Amygdala (tissue), 56 donors: Measurements from ENCODE around the gene IMMP2L.
A peak's percentile ranks its signal among the peaks of the same experiment; 100 is the strongest.
"Not testable (repeated sequence)": the region's sequence is repeated elsewhere in the genome, so short reads cannot be mapped to it uniquely, and the experiment has no call there.

ENCODE experiments used
- DNase-seq, 56 donors: peaks; one replicate each; lab custom pipeline; 2025; lab: John Stamatoyannopoulos, UW

The IMMP2L gene

DNA sequence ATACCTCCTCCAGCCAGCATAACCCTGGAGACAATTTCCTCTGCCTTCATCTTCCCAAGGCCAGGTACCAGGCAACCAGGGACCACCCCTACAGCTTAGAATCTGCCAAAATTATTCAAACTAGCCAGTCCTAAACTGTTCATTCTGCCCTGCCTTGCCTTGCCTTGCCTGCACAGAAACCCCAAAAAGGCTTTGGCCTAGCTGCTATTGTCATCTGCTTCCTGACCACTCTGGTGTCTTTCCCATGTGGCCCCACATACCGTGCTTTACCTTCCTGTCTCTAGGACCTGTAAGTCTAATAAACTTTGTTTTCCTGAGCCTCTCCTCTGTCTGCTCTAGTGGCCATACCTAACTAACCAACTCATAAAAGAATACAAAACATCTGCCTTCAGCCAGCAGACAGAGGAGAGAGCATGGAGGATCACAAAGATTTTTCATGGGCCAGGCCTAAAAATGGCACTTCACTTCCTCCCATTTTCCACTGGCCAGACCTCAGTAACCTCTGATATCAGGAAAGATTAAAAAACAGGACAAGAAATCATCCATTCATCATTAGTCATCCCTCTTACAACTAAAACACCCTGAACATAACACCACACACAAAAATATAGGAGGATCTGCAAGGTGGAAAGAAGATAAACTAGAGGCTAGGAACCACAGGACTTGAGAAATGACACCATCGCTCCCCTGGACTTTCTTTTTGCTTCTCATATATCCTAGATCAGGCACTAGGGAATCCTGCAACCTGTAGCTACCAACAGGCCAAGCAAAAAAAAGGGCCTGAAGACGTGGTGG lies 51.5 kb downstream of the IMMP2L start:
- no peak for DNase-seq

DNA sequence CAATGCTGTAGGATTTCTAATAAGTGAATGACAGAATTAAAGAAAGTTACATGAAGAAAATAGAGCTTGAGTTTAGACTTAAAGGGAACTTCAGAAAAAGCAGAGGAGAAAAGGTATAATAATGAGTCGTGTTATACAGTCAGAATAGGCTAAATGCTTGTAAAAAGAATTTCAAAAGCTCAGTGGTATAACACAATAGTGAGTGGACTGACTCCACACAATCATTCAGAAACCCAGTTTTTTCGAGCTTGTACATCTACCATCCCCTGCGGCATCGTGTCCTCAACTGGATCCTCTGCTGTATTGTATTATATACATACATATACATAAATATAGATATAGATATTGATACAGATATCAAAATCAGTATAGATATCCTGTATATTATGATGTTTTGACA lies 52.2 kb downstream of the IMMP2L start:
- DNase-seq: no peak

DNA sequence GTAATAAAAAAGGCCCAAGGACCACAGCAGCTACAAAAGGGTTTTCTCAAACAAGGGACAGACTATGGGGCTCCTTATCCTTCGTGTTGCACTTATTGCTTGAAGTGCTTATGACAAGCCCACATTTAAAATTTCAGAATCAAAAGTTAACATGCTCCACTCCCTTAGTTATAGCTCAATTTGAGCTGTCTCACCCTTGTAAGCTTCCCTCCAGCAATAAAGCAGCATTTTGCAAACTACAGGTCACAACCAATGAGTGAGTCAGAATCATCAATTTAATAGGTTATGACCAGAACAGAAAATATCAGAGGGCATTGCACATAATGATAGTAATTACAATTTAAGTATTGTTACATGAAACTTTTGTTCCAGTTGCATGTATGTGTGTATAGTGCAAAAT lies 53.0 kb downstream of the IMMP2L start:
- DNase-seq: no peak

DNA sequence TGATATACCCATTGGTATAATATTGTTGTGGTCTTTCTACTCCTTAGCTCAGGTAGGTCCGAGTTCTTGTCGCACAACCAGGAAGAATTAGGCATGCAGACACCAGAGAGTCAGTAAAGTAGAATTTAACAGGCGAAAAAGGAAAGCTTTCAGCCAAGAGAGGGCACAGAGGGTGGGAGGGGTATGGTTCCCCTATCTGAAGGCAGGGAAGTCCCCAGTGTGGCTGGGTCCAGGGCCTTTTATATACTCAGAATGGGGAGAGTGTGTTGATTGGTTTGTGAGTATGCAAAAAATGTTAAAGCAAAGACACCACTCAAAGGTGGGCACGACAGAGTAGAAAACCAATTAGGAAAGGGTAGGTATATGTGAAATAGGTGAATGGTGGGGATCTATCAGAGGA lies 53.9 kb downstream of the IMMP2L start:
- no peak for DNase-seq

DNA sequence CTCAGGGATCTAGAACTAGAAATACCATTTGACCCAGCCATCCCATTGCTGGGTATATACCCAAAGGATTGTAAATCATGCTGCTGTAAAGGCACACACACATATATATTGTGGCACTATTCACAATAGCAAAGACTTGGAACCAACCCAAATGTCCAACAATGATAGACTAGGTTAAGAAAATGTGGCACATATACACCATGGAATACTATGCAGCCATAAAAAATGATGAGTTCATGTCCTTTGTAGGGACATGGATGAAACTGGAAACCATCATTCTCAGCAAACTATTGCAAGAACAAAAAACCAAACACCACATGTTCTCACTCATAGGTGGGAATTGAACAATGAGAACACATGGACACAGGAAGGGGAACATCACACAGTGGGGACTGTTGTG lies 56.9 kb downstream of the IMMP2L start:
- DNase-seq: not testable (repeated sequence)

DNA sequence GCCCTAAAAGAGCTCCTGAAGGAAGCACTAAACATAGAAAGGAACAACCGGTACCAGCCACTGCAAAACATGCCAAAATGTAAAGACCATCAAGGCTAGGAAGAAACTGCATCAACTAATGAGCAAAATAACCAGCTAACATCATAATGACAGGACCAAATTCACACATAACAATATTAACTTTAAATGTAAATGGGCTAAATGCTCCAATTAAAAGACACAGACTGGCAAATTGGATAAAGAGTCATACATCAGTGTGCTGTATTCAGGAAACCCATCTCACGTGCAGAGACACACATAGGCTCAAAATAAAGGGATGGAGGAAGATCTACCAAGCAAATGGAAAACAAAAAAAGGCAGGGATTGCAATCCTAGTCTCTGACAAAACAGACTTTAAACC lies 60.5 kb downstream of the IMMP2L start:
- not testable (repeated sequence) for DNase-seq

DNA sequence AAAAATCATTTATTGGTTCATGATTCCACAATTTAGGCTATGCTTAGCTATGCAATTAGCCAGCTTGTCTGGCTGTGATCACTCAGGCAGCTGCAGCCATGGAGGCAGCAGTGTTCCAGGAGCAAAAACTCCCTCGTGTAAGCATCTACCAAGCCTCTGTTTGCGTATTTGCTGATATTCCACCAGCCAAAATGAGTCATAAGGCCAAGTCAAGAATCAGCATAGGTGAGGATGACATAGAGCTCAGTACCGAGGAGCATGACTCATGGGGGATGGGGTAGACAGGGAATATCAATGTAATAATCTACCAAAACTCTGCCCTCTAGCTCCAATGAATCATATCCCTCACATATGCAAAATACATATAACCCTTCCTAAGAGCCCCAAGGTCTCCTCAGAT lies 63.3 kb downstream of the IMMP2L start:
- peak in 6 of 56 donors; percentile 0 to 26 (median 6) for DNase-seq

DNA sequence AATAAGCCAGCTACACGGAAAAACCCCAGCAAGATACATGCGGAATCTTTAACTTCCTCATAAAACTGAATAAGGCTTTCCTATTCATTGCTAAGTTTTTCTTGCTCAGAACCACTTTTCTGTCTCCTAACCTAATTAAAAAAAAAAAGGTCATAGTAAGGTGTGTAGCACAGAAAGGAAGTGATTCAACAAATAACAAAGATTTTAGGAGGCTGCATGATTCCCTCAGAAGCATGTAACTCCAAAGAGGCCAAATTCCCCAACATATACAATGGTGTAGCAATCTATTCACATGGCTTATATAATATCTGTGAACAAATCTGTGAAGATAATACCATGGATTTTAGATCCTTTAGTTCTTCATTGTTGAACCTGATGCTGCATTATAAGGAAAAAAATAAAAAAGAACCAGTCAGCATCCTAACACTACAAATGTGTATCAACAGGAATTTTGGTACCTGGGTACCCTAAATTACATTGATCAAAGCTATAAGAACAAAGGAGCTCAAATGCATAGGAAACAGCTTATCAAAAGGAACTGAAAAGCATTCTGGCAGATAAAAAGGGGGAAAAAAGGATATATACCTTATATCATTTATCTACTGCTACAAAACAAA lies 63.8 kb downstream of the IMMP2L start:
- no peak for DNase-seq

DNA sequence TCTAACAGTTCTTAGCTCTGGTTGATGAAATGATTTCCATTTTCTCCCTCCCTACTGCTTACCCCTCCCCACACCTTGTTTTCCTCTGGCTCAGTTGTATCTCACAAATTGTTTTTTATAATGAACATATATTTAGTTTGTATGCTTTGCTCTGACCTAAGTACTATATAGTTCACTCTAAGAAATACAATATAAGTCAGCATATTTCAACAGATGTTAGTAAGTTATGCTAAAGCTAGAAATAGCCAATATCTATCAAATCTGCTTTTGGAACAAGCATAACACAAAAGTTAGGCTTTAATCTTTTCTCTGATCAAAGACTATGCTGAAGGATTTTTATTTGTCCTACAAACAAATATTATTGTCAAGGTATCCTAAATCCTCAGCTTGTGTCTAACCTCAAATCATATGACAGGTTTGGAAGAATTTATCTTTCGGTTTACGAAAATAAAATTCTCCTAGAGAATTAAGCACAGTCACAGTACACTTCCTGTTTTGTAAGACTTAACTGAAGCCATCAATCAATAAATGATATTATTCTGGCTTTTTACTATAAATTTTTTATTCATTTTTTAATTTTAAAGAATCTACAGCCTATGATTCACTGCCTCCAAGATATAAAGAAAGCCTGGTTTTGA lies 67.0 kb downstream of the IMMP2L start:
- DNase-seq: no peak

DNA sequence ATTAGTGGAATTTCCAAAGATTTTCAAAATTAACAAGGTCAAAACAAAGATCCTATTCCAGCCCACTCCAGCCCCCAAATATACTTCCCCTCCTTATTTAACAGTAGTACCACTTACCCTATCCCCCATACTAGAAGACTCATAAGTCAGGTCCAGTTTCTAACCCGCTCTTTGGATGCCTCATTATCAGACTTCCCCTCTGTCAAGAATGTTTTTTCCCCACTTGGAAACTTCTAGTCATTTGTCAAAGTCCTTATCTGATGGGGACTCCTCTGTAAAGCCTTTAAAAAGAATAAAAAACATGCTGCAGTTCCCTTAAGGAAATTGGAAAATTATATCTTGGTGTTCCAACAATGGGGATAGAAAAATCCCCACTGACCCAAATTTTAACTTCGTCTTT lies 70.1 kb downstream of the IMMP2L start:
- no peak for DNase-seq

DNA sequence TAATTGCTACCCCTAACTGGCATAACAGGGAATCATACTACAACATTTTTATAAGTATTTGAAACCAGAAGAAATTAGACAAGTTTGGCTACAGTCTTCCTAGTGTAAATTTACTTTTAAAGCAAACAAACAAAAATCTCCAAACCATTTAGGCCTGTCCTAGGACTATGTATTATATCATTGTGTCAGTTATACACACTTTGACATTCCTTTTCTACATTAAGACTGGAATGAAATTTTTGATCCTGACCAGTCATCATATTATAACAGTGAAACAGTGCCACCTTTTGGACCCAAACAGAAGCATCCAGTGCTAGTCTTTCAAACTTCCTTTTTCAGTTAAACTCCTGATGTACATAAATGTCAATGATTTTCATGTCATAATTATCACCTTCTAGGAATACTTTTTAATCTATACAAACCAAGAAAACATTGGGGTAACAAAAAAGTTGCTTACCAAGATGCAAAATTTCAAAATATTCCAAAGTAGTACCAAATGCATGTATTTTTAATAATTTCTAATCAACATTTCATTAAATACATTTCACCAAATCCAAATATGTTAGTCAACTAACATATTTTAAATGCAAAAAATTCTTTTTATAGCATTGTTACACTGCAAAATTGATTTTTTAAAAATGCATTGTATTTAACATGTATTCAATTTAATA lies 75.7 kb downstream of the IMMP2L start:
- peak in 2 of 56 donors; percentile 1 to 33 for DNase-seq

DNA sequence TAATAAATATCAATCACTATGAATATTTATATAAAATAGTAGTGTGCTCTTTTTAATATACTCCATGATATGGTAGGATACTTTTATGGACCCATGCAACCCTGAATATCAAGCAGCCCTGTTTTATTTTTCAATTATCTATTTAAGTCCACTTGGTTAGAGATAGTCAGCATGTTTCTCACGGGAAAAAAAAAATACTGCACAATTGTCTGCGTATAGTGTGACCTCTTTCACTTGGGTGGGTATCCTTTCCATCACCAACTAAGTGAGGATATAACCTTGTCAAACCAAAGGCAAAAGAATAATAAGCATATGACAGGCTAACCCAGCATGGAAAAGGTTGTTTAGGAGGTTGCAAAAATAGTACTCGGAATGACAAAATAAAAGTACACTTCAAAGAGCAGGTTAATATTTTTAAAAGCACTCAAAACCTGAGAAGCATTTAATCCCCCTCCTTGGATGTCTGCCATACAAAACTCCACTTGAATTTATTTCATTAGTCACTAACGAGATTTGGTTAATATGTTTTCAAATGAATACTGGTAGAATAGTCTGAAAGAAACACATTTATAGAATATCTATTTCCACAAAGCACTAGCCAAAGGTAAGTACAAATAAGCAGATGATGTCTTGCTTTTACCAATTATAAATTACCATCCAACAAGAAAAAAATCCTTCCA lies 76.5 kb downstream of the IMMP2L start:
- DNase-seq: no peak

DNA sequence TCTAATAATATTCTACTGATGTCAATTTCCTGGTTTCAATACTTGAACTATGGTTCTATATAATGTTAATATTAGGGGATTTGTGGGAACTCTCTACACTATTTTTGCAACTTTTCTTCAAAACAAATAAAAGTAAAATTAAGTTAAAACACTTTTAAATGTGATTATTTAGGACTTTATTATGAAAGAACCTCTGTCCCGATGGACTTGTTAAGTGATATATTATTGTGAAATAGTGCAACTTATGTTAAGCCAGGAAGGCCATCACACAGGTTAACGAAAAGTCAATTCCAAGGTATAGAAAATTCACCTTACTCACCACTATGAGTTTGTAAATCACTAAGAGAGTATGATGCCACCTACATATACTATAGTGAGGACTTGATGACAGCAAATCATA lies 79.2 kb downstream of the IMMP2L start:
- no peak for DNase-seq

DNA sequence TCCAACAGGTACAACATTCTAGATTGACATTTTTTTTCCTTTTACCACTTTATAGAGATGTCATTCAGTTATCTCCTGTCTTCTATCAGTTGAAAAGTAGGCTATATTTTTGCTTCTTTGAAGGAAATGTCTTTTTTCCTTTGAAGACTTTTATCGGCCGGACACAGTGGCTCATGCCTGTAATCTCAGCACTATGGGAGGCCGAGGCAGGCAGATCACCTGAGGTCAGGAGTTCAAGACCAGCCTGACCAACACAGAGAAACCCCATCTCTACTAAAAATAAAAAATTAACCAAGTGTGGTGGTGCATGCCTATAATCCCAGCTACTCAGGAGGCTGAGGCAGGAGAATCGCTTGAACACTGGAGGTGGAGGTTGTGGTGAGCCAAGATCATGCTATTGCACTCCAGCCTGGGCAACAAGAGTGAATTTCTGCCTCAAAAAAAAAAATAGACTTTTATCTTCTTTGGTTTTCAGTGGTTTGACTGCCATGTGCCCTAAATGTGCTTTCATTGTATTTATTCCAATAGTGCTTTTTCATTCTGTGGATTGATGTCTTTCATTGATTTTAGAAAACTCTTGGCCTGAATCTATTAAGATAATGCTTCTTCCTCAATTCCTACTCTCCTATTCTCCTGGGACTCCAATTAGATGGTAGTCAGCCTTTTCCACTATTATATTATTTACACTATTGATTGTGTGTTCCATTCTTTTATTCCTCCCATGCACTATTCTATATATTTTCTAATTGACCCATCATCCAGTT lies 84.6 kb downstream of the IMMP2L start:
- DNase-seq: no peak

DNA sequence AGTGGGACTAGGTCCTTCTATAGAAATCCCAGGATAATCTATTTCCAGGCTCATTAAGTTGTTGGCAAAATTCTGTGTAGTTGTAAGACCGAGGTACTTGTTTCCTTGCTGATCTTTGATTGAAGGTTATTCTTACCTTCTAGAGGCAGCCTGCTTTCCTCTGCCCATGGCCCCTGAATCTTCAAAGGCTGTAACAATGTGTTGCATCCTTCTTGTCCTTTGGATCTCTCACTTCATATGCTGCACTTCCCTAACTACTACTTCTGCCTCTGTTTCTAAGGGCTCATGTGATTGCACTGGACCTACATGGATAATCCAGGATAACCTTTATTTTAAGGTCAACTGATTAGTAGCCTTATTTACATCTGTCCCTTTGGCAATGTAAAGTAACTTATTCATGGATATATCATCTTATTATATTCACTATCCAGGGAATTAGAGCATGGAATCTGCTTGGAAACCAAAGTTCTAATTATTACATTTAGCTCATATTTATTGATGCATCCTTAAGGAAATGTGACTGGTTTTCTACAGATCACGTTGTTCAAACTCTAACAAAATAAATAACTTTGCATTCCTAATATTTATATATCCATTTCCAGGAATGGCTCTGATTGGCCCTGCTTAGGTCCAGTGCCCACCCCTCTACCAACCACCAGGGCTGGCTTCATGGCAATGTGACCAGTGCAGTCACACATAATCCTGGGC lies 85.6 kb downstream of the IMMP2L start:
- DNase-seq: no peak

DNA sequence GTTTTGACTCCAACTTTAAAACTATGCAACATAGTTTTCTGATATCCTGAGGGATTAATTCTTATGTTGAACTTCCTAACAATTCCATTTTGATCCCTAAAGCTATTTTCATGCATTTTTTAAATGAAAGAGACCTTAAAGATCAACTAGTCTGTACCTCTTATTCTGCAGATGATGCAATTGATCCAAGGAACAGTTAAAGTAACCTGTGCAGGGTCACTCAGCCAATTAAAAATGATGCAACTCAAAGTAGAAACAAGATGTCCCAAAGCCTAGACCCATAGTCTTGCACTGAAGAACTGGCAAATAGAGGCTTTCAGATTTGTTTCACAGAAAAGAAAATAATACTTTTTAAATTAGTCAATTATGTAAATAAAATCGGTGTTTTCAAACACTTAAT lies 86.3 kb downstream of the IMMP2L start:
- DNase-seq: no peak

DNA sequence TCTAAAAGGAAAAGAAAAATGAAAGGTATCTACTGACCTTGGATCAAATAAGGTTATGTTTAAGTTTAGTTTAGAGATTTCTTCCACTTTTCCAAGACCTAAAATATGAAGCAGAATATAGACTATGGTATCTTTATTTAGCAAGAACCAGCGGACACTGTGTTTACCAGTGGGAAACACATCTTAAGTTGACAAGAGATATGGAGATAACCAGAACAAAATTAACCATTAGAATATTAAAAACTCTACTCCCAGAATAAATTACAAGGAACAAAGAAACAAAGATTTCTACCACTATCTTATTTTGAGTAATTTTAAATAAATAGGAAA lies 86.9 kb downstream of the IMMP2L start:
- no peak for DNase-seq

DNA sequence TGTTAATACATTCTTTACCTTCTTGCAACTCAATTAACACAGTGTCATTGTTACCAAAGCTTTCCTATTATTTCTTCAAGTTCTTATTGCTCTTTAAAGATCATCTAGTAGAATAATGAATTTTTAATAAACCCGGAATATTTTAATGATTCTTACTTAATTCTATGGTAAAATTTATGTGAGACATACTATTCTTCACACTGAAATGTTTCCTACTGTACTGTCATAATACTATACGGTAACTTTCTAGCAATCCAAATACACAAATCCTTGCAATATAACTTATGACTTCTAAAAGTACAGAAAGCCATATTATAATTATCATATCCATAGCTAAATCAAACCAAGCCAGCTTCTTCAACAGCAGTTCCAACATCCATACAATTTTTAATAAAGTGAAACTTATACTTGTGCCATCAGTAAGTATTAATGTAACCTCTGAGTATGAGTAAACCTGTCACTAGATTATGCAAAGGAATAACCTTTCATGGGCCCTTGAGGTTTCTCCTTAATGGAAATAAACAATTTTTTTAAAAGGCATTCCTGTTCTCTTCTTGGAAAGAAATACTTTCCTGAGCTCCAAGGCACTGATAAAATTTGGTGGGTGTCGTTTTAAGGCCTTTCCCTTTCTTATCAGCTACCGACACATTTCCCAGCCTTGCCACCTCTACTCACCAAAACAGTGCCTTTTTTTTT lies 87.4 kb downstream of the IMMP2L start:
- DNase-seq: no peak
